Measurements from ENCODE around the gene CR1.

- TF ChIP-seq CTCF (IDR thresholded peaks at IDR 0.05) = no peak
- TF ChIP-seq EZH2 (IDR thresholded peaks at IDR 0.05) = no peak
Measured at GRCh38 chr1:207644852-207645634, 149.1 kb downstream of the CR1 start, which contains the start of gene CR1L.

All from neural progenitor cell (in vitro differentiated cells).